Right atrium auricular region (tissue), 2 donors: ENCODE data around the gene DNAJC7. TPM values are rescaled to one million over a fixed set of nuclear protein-coding genes. Genes with fewer than 3 reads are reported as not detected.
A peak's percentile ranks its signal among the peaks of the same experiment; 100 is the strongest.

ENCODE experiments used
- DNase-seq: peaks from one replicate; pipeline ENCODE4 v3.0.0-alpha.2; 2019; ENCODE audit warnings: low spot score
- H3K27ac ChIP-seq, 2 donors: fragments of 200-600 bp; sonication (generic); 1 replicate in 1 of 2; 2 replicates in 1 of 2; pipeline ENCODE4 v1.5.1; 2016 to 2019
- H3K27me3 ChIP-seq, 2 donors: fragments of 200-600 bp; sonication (generic); one replicate each; pipeline versions ENCODE4 v1.5.1 to v1.6.0; 2017 to 2019
- H3K36me3 ChIP-seq: fragments of 200-600 bp; sonication (generic); one replicate; pipeline ENCODE4 v1.5.1; 2016
- H3K4me1 ChIP-seq, 2 donors: fragments of 200-600 bp; sonication (generic); one replicate each; pipeline versions ENCODE4 v1.5.1 to v1.6.0; 2017 to 2019
- H3K4me3 ChIP-seq, 2 donors: fragments of 200-600 bp; sonication (generic); 1 replicate in 1 of 2; 2 replicates in 1 of 2; pipeline ENCODE4 v1.5.1; 2017 to 2019; ENCODE audit warnings: mild to moderate bottlenecking in 1 of 2, moderate library complexity in 1 of 2
- H3K9me3 ChIP-seq, 2 donors: fragments of 200-600 bp; sonication (generic); one replicate each; pipeline ENCODE4 v1.5.1; 2019
- total RNA-seq, 2 donors: library from RNA; depleted of rRNA; stranded (reverse); fragments of >200 nt; gene quantifications; one replicate each; pipeline ENCODE4 v1.1.0, GENCODE V29; 2016
- TF ChIP-seq, protein P1 (sequence below), 2 donors: fragments of 200-600 bp; sonication (generic); IDR thresholded peaks; one replicate each; pipeline ENCODE4 v1.5.1; 2019; ENCODE audit warnings: antibody characterized with exemption in 2 of 2

The DNAJC7 gene, protein sequence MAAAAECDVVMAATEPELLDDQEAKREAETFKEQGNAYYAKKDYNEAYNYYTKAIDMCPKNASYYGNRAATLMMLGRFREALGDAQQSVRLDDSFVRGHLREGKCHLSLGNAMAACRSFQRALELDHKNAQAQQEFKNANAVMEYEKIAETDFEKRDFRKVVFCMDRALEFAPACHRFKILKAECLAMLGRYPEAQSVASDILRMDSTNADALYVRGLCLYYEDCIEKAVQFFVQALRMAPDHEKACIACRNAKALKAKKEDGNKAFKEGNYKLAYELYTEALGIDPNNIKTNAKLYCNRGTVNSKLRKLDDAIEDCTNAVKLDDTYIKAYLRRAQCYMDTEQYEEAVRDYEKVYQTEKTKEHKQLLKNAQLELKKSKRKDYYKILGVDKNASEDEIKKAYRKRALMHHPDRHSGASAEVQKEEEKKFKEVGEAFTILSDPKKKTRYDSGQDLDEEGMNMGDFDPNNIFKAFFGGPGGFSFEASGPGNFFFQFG
- 10 to 100 TPM; 42.7 to 47.1 TPM for total RNA-seq

DNA sequence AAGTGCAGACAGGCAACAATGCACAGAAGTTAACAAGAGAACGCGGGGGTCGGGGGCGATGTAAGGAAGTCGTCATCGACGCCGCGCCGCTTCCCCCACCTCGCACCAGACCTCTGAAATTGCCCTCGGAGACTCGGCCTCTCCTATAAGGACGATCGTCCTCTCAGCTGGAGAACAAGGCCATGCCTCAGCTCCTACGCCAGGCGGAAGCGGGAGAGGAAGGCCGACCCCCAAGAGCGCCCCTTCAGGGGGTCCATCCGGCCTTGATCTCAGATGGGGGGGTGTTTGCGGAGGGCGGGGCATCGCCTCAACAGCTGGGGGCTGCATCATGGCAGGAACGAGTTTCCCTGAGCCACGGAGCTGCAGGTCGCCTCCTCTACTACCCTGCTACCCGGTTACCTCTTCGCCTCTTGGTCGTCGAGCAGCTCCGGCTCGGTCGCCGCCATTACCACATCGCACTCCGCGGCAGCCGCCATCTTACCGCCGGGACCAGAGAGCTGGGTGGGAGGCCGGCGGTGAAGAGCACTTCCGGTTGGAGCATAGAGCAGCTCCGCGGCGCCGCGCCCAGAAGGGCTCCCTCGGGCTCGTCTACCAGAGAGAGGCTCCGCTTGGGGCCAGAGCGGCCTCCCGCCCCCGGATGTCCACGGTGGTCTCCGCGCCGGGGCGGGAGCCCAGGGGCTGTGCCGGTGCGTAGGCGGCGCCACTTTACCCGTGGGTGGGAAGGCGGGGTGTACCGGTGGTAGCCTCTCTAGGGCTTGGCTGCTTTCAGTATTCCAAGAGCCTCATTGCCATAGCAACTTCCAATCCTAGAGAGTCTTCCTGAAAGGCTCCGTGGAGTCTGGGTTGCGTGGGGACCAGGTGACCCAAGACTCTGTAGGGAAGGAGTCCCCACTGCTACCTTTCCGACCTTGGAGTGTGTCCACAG, at the start of gene DNAJC7:
DNAJC7 (minus strand) TSS at position 499 of the 925 bp plus-strand sequence; CDS start at position 476, 23 bp downstream.
- TF ChIP-seq, protein P1, sequence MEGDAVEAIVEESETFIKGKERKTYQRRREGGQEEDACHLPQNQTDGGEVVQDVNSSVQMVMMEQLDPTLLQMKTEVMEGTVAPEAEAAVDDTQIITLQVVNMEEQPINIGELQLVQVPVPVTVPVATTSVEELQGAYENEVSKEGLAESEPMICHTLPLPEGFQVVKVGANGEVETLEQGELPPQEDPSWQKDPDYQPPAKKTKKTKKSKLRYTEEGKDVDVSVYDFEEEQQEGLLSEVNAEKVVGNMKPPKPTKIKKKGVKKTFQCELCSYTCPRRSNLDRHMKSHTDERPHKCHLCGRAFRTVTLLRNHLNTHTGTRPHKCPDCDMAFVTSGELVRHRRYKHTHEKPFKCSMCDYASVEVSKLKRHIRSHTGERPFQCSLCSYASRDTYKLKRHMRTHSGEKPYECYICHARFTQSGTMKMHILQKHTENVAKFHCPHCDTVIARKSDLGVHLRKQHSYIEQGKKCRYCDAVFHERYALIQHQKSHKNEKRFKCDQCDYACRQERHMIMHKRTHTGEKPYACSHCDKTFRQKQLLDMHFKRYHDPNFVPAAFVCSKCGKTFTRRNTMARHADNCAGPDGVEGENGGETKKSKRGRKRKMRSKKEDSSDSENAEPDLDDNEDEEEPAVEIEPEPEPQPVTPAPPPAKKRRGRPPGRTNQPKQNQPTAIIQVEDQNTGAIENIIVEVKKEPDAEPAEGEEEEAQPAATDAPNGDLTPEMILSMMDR (IDR thresholded peaks at IDR 0.05) = peak in 1 of 2 donors; percentile 43

DNA sequence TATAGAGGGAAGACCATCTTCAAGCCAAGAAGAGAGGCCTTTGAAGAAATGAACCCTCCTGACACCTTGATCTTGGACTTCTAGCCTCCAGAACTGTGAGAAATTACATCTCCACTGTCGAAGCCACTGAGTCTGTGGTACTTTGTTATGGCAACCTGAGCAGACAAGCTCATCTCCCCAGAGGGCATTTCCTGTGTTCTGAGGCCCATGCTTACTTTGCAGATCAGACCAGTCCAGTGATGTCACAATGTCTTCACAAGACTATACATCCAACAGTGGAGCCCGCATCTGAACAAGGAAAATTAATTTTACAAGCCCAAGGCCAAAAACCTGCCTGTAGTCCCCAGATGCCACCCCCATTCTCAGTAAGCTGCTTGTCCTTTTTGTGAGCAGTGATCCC, 48.0 kb upstream of the DNAJC7 start:
- Histone ChIP-seq H3K4me1 (peaks cover 0 to 12% of the 10 kb centered on the region in 2 donors), H3K27ac (no peak overlapping the region)
- TF ChIP-seq, protein P1 (IDR thresholded peaks at IDR 0.05) = no peak

More for the DNA sequence above, at the start of gene DNAJC7:
- Histone ChIP-seq H3K9me3 (no peaks in the 10 kb centered on the region), H3K36me3 (peaks cover 5% of the 10 kb centered on the region), H3K4me3 (peak within 1 kb of the TSS; percentile 83 to 91), H3K27me3 (no peaks in the 10 kb centered on the region), H3K4me1 (peaks cover 0 to 54% of the 10 kb centered on the region in 2 donors), H3K27ac (peak within 1 kb of the TSS; percentile 92)
- DNase-seq = peak; percentile 93

DNA sequence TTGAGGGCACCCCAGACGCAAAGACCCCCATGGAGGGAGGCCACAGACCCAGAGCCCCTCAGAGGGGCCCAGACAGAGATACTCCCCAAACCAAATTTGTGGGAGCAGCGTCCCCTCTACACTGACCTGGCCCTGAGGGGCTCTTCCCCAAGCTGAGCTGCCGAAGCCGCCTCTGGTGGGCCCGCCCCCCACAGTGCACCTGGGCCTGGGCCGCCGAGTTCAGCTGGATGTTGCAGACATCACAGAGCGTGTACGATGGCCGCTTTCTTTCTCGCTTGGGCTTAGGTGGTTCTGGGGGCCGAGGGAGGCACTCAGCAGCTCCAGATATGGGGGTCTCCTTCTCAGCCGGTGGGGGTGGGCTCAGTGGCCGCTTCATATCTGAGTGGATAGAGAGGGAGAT, 45.4 kb upstream of the DNAJC7 start:
- no peak for DNase-seq
- Histone ChIP-seq H3K27ac (no peak overlapping the region), H3K9me3 (no peaks in the 10 kb centered on the region), H3K4me3 (no peak overlapping the region), H3K27me3 (no peaks in the 10 kb centered on the region), H3K4me1 (peaks cover 0 to 12% of the 10 kb centered on the region in 2 donors), H3K36me3 (no peaks in the 10 kb centered on the region)
- TF ChIP-seq, protein P1 (IDR thresholded peaks at IDR 0.05) = no peak

More for the DNA sequence above, 48.0 kb upstream of the DNAJC7 start:
- Histone ChIP-seq H3K36me3 (no peaks in the 10 kb centered on the region), H3K9me3 (no peaks in the 10 kb centered on the region), H3K4me3 (no peak overlapping the region), H3K27me3 (no peaks in the 10 kb centered on the region)
- no peak for DNase-seq

DNA sequence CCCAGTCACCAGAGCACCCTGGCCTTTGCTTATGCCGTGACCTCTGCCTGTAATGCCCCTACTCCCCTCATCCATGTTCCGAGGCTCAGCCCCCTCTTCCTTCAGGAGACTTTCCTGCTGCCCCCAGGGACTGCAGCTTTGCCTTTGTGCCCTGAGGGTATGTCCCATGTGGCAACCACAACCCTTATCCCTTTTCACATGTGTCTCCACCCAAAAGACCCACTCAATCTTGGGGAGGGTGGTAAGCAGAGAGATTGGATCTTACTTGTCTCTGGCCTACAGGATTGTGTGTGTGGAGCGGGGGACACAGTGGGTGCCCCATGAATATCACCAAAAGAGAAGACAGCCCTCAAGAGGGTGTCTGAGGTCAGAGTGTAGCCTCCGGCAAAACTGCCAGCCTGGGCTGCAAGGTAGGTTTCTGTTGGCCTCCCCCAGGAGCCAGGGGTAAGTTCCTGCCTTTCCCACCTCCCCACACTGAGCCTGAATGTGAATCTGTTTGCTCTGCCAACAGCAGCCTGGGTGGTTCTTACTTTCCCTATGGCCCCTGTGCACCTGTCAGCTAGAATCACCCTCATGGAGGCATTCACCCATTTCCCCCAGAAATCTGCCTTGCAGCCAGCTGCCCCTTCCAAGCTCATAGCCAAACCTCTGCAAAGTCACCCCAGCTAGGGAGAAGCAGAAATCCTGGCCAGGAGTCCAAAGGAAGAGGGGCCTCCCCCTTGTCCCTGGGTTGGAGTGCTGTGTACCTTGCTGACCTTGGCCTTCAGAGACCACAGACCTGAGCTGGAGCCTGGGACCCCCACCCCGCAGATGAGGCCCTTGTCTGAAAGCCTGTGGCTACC, 44.6 kb upstream of the DNAJC7 start:
- TF ChIP-seq, protein P1 (IDR thresholded peaks at IDR 0.05) = no peak
- no peak for DNase-seq
- H3K4me3 ChIP-seq = no peak overlapping the region
- no peaks in the 10 kb centered on the region for H3K36me3 ChIP-seq
- no peaks in the 10 kb centered on the region for H3K27me3 ChIP-seq
- H3K4me1 ChIP-seq = peaks cover 0 to 12% of the 10 kb centered on the region in 2 donors
- no peak overlapping the region for H3K27ac ChIP-seq
- no peaks in the 10 kb centered on the region for H3K9me3 ChIP-seq

DNA sequence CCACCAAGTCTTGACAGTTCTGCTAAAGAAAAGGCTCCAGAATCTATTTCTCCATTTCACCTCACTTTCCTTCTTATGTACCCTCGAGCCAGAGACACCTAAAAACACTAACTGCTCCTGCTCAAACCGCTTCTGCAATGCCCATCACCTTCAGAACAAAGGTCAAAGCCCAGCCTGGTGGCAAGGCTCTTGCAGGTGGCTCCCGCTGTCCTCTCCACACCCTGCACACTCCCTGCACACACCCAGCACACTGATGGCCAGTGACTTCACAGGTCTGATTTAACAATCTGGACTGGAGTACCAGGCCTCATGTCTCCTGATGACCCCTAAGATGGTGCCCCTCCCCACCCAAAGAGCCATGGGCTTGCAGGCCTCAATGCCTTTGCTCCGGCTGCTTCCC, 43.0 kb upstream of the DNAJC7 start:
- DNase-seq = no peak
- Histone ChIP-seq H3K4me1 (peaks cover 0 to 12% of the 10 kb centered on the region in 2 donors), H3K9me3 (no peaks in the 10 kb centered on the region), H3K4me3 (no peak overlapping the region), H3K36me3 (no peaks in the 10 kb centered on the region), H3K27ac (no peak overlapping the region), H3K27me3 (no peaks in the 10 kb centered on the region)
- TF ChIP-seq, protein P1 (IDR thresholded peaks at IDR 0.05) = no peak
